ENCODE data around the gene RAX2.

The RAX2 gene

GRCh38 chr19:3750211-3750610, 21.8 kb downstream of the RAX2 start:
- no peak overlapping the region for H3K4me3 ChIP-seq (ENCODE audit: low read depth, low read length)
- TF ChIP-seq CTCF (IDR thresholded peaks at IDR 0.05; ENCODE audit: low read depth, low read length), result no peak

- no peak overlapping the region for H3K4me3 ChIP-seq (ENCODE audit: low read depth, low read length)
- TF ChIP-seq CTCF (IDR thresholded peaks at IDR 0.05; ENCODE audit: low read depth, low read length), result no peak
These were observed 23.1 kb downstream of the RAX2 start for GRCh38 chr19:3748965-3749364.

DNA sequence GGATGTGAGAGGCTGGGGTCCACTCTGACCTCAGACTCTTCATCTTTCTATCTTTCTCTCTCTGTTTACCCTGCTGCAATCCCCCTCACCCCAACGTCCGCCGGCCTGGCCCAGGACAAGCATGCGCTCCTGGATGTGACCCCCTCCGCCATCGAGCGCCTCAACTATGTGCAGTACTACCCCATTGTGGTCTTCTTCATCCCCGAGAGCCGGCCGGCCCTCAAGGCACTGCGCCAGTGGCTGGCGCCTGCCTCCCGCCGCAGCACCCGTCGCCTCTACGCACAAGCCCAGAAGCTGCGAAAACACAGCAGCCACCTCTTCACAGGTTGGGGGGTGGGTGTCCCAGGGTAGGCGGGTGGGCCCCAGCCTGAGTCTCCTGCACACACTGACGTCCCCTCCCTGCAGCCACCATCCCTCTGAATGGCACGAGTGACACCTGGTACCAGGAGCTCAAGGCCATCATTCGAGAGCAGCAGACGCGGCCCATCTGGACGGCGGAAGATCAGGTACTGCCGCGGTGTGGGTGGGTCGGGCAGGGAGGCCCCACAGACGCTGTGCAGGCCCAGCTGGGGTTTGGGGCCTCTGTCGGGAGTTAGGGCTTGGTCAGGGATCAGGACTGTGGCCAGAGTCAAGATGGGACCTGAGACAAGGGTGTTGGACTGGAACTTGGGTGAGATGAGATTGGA, 25.5 kb downstream of the RAX2 start:
- TF ChIP-seq CTCF (IDR thresholded peaks at IDR 0.05; ENCODE audit: low read depth, low read length), result no peak
- no peak overlapping the region for H3K4me3 ChIP-seq (ENCODE audit: low read depth, low read length)

- H3K4me3 ChIP-seq (ENCODE audit: low read depth, low read length), result no peak overlapping the region
- TF ChIP-seq CTCF (IDR thresholded peaks at IDR 0.05; ENCODE audit: low read depth, low read length), result no peak
These were observed 26.5 kb downstream of the RAX2 start for GRCh38 chr19:3745363-3746045.

DNA sequence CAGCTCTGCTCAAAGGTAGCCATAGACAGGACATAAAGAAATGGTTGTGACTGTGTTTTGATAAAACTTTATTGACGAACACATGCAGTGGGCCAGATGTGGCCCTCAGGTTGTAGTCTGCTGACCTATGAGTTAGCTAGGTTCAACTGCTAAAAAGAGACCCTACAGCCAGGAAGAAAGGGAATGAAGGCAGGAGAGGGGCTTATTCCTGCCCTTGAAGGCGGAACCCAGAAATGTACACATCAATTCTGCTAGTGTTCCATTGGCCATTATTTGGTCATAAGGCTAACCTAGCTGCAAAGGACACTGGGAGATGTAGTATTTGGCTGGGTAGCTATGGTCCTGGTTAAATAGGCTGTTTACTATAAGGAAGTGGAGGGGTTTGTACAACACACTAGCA, 28.5 kb downstream of the RAX2 start:
- H3K4me3 ChIP-seq (ENCODE audit: low read depth, low read length), result no peak overlapping the region
- TF ChIP-seq CTCF (IDR thresholded peaks at IDR 0.05; ENCODE audit: low read depth, low read length), result no peak

DNA sequence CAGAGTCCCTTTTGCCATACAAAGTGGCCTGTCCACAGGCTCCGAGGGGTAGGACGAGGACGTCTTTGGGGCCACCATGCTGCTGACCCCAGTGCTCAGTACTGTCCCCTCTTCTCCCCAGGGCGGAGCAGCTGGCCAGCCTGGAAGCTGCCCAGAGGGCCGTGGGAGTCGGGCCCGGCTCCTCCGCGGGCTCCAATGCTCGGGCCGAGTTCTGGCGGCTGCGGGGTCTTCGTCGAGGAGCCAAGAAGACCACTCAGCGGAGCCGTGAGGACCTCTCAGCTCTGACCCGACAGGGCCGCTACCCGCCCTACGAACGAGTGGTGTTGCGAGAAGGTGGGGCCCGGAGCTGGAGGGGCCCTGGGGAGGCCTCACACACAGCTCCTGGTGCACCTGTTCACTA, 31.6 kb downstream of the RAX2 start:
- no peak overlapping the region for H3K4me3 ChIP-seq (ENCODE audit: low read depth, low read length)
- TF ChIP-seq CTCF (IDR thresholded peaks at IDR 0.05; ENCODE audit: low read depth, low read length), result no peak

DNA sequence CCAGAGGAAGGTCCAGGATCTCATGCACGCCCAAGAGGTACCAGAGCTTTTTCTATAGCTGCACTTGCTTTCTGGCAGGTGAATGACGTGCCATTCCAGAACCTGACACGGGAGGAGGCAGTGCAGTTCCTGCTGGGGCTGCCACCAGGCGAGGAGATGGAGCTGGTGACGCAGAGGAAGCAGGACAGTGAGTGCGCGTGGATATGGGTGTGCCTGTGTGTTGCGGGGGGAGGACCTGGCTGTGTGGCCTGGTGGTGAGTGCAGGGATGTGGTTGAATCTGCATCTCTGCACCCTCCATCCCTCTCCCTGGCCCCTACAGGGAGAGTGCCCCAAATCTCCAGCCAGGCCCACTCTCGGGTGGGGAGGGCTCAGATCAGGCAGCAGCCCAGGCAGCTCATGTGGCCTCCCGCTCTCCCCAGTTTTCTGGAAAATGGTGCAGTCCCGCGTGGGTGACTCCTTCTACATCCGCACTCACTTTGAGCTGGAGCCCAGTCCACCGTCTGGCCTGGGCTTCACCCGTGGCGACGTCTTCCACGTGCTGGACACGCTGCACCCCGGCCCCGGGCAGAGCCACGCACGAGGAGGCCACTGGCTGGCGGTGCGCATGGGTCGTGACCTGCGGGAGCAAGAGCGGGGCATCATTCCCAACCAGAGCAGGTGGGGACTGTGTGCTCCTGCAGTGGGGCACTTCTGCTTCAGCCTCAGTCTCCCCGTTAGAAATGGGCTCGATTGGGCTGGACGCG, 33.4 kb downstream of the RAX2 start:
- H3K4me3 ChIP-seq (ENCODE audit: low read depth, low read length), result no peak overlapping the region
- TF ChIP-seq CTCF (IDR thresholded peaks at IDR 0.05; ENCODE audit: low read depth, low read length), result no peak

All from WI38 (cell line).